Upper lobe of left lung (tissue), 4 donors: ENCODE results near the gene KLK5.

Source experiments
- POLR2A ChIP-seq, 4 donors: fragments of 450-650 bp; IDR thresholded peaks; one replicate each; pipeline ENCODE4 v1.5.1; 2016 to 2017; ENCODE audit warnings: antibody characterized with exemption in 4 of 4, mild to moderate bottlenecking in 2 of 4
- TF ChIP-seq, protein P1 (sequence below), 6 experiments: fragments of 450-650 bp in 4 of 6; fragments of 200-600 bp in 2 of 6; sonication (generic) in 2 of 6; IDR thresholded peaks; one replicate each; pipeline ENCODE4 v1.5.1; 2016 to 2019; ENCODE audit warnings: antibody characterized with exemption in 6 of 6

GRCh38 chr19:50957587-50957986 is 4.7 kb upstream of the KLK5 start:
- TF ChIP-seq, protein P1, sequence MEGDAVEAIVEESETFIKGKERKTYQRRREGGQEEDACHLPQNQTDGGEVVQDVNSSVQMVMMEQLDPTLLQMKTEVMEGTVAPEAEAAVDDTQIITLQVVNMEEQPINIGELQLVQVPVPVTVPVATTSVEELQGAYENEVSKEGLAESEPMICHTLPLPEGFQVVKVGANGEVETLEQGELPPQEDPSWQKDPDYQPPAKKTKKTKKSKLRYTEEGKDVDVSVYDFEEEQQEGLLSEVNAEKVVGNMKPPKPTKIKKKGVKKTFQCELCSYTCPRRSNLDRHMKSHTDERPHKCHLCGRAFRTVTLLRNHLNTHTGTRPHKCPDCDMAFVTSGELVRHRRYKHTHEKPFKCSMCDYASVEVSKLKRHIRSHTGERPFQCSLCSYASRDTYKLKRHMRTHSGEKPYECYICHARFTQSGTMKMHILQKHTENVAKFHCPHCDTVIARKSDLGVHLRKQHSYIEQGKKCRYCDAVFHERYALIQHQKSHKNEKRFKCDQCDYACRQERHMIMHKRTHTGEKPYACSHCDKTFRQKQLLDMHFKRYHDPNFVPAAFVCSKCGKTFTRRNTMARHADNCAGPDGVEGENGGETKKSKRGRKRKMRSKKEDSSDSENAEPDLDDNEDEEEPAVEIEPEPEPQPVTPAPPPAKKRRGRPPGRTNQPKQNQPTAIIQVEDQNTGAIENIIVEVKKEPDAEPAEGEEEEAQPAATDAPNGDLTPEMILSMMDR (IDR thresholded peaks at IDR 0.05), result no peak
- no peak for TF ChIP-seq POLR2A (IDR thresholded peaks at IDR 0.05)
